HG03558 (cell line): ENCODE measurements around the gene LYPD5.
"Not testable (repeated sequence)": the region's sequence is repeated elsewhere in the genome, so short reads cannot be mapped to it uniquely, and the experiment has no call there.

ENCODE experiments used
- ATAC-seq: cut with Tn5 transposase; IDR thresholded peaks from one replicate; pipeline ENCODE4 v1.9.1; 2021; ENCODE audit warnings: moderate number of reproducible peaks; ENCODE audit not compliant: unreplicated experiment; ENCODE audit errors: extremely low read depth

The LYPD5 gene

DNA sequence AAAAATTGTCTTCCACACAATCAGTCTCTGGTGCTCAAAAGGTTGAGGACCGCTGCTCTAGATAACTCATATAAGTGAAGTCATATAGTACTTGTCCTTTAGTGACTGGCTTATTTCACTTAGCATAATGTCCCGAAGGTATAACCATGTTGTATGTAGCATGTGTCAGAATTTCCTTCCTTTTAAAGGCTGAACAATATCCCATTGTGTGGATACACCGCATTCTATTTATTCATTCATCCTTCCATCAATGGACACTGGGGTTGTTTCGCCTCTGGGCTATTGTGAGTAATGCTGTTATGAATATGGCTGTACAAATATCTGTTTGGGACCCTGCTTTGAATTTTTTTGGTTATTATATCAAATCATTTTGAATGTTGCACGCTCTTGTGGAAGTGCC is 4.6 kb upstream of the LYPD5 start:
- ATAC-seq, result no peak

DNA sequence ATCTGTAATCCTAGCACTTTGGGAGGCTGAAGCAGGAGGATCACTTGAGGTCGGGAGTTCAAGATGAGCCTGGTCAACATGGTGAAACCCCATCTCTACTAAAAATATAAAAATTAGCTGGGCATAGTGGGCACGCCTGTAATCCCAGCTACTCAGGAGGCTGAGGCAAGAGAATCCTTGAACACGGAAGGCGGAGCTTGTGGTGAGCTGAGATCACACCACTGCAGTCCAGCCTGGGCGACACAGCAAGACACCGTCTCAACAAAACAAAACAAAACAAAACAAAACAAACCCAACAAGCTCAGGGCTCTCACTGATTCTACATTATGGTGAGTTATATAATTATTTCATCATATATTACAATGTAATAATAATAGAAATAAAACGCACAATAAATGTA is 4.2 kb upstream of the LYPD5 start:
- not testable (repeated sequence) for ATAC-seq

DNA sequence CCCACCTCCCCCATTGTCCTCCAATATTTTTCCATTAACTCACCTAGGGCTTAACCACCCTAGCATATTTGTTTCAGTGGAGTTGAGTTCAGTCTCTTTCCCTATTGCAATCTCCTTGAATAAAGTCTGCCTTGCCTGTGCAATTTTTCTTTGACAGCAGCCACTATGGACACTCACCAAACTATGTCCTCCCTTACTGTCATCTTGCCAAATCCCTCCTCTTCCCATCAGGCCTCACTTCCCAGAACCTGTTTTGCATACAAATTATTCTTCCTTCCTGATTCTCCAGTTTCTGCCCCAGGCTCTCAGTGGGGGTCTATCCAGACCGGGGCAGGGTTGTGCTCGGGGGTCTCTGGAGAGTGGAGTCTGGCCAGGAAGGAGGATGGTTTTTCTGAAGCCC is 2.2 kb upstream of the LYPD5 start:
- no peak for ATAC-seq

DNA sequence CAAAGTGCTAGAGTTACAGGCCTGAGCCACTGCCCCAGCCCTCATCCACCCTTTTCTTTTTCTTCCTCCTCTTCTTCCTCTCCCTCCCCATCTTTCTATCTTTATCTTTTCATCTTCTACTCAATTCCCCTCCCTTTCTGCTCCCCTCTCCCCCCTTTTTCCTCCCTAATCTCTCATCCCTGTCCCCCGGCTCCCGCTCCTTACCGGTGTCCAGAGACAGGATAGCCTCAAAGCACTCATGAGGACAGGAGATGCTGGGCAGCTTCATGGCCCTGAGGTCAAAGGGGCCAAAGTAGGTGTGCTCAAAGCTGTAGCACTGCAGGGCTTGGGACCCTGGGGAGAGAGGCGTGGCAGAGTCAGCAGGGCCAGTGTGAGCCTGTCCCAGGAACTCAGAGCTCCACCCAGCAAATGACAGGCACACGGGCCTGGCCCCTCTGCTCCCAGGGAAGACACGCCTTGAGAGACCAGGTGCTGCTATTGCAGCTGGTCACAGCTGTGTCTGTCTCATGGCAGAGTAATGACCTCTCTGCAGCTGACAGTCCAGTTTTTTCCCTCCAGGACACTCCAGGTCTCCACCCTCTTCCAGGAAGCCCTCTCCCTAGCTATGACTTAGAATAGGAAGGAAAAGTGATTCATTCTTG is 2.6 kb downstream of the LYPD5 start:
- ATAC-seq, result no peak

DNA sequence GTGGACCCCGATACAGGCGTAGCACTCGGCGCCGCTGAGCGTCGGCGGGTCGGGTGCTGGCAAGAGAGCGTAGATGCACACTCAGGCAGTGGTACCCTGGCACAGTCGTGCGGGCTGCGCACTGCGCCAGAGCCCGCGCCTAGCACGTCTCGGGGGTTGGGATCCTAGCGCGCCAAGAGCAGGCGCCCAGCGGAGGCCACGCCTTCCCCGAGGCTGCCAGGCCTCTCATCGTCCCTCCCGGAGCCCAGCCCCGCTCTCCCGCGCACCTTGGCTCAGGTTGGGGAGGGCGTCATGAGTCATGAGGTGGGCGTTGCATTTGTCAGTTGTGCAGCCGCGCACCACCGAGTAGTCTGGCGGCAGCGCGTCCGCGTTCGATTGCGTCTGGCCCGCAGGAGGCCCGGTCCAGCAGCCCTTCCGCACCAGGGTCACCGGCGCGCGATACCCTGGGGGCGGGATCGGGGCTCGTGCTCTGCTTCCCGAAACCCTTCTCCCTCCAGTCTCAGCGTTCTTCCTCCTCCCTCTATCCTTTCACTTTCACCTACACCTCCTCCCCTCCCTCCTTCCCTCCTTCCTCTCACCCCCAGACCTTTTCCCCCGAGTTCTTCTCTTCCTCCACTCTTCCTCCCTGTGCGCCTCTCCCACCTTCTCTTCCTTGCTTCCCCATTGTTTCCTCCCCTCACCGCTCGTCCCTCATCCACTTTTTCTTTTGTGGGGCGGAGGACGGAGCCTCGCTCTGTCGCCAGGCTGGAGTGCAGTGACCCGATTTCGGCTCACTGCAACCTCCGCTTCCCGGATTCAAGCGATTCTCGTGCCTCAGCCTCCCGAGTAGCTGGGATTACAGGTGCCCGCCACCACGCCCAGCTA is 3.5 kb downstream of the LYPD5 start:
- ATAC-seq, result no peak

DNA sequence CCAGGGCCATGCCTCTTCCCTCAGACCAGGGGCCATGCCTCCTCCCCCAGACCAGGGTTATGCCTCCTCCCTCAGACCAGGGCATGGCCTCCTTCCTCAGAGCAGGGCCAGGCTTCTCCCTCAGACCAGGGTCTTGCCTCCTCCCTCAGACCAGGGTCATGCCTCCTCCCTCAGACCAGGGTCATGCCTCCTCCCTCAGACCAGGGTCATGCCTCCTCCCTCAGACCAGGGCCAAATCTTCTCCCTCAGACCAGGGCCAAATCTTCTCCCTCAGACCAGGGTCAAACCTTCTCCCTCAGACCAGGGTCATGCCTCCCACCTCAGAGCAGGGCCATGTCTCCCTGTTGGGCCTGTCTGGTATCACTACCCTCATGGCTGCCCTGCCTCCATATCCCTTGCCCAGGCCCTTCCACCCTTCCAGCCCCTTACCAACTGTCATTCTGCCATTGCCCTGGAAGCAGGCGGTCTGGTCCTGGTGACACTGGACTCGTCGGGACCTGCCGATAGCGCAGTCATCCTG is 4.2 kb downstream of the LYPD5 start:
- no peak for ATAC-seq

DNA sequence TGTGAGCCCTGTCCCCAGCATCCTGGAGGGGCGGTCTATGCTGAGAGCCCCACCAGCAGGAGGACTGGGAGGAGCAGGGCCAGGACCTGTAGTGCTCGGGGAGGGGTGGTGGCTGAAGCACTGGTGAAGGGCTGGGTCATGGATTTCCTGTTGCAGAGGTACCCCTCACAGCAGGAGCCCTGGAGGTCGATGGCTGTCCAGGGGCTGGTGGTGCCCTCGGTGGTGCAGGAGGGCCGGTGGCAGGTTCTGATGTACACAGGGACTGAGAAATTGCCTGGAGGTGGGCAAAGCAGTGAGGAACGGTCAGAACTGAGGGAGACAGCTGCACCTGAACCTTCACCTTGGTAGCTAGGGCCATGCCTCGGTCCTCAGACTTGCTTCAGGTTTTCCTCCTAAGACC is 4.7 kb downstream of the LYPD5 start:
- ATAC-seq, result no peak

DNA sequence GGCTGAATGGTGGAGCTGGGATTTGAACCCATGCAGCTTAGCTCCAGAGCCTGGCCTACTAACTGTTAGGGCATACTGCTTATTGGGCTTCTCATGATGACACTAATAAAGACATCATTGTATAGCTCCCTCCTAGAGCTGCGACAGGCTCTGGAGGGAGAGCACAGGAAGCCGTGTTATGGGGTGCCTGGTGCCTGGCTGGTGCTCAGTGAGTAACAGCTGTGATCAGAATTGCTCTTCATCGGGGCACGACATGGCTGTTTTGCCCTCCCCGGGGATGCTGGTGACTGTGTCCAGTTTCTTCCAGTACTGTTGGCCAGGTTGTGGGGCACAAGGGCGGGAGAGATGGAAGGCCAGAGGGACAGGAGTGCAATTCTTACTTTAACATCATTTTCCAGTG is 5.1 kb downstream of the LYPD5 start:
- no peak for ATAC-seq

DNA sequence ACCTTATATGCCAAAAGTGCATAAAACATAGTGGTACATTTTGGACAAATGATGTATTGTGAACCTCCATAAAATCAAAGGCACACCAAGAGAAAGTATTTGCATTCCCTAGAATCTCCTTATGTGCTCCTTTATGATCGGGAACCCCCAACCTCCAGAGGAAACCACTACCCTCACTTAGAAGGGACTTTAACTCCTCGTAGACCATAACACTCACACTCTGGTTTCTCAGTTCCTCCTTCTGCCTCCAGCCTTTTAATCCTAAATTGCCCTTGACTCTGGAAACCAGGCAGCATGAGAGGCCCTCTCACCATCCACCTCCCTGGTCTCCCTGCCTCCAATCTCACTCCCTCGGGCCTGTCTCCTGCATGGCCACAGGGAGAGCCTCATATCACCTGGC is 11.7 kb downstream of the LYPD5 start:
- ATAC-seq, result no peak

DNA sequence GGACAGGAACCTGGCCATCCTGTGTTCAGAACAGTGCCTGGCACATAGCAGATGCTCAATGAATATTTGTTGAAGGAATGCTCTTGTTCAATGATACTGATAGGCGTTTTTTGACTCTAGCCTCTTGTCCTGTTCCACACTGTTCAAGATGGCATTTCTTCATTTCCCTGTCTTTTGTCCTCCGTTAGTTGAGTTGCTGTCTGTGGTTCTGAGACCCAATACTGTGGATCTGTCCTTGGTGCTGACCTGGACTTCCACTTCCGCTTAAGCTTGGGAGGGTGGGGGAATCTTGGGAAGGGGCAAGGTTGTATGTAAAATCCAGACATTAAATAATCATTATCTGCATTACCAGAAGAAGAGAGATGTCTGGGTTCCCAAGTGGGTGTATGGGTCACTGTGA is 13.2 kb downstream of the LYPD5 start:
- ATAC-seq, result no peak

DNA sequence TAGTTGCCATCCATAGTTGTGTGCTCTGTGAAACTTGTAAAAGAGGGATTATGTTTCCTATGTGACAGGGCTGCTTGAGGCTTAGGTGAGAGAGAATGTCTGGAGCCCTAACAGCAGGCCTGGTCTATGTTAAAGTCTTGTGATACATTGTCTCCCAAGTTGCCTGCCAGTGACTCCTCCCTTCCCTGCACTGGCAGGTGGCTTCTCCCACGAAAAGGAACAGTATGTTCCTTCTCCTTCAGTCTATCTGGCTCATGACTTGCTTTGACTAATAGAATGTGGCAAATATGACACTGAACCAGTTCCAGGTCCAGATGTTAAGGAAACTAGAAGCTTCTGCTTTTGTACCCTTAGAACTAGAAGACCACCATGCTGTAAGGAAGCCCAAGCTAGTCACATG is 15.6 kb downstream of the LYPD5 start:
- ATAC-seq, result no peak

DNA sequence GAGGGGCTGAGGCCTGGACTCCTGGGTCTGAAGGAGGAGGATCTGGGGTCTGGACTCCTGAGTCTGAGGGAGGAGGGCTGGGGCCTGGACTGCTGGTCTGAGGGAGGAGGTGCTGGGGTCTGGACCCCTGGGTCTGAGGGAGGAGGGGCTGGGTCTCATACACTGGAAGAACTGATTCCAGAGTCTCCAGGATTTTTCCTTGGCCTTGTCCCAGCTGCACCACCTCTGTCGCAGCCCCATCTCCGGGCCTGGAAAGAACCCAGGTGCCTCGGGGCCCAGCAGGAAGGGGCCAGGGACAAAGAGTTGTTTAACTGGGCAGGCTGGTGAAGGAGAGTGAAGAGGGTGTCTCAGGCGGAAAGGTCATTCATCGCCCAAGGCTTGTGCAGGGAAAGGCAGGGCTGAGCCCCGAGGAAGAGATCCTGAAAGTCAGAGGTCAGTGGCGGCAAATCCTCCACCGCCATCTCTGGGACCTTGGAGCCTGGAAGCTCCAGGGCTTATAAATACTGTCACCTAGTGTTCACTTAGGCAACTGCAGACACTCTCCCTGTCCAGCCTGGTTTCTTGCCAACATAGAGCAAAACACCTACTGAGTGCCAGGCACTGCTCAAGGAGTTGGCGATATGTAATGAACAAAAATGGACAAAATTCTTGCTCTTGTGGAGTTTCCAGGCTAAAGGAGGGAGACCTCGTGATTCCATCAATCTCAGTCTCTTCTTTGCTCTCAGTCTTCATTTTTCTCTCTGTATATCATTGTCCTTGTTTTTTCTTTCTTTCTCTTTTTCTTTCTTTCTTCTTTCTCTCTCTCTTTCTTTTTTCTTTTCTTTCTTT is 17.1 kb downstream of the LYPD5 start:
- no peak for ATAC-seq

DNA sequence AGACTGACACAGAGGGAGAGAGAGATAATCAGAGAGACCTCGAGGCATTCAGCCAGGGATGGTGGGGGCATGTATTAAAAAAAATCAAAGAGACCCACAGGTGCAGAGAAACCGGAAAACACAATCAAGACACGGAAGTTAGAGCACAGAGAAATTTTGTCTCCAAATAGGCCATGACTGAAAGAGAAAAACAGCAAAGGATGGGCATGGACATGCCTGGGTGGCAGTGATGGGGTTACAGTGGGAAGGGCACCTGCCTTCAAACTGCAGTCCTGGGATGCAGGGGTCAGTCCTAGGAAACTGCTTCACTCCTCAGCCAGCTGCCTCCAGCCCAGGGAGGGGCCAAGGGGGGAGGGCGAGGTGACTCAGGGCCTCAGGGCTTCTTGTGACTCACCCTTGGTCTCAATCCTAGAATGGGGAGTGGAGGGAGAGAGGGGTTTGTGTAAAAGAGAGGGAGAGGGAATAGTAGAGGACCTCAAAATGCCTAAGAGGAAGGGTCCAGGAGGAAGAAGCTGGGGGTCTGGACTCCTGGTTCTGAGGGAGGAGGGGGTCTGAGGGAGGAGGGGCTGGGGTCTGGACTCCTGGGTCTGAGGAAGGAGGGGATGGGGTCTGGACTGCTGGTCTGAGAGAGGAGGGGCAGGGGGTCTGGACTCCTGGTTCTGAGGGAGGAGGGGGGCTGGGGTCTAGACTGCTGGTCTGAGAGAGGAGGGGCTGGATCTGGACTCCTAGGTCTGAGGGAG is 17.8 kb downstream of the LYPD5 start:
- no peak for ATAC-seq

DNA sequence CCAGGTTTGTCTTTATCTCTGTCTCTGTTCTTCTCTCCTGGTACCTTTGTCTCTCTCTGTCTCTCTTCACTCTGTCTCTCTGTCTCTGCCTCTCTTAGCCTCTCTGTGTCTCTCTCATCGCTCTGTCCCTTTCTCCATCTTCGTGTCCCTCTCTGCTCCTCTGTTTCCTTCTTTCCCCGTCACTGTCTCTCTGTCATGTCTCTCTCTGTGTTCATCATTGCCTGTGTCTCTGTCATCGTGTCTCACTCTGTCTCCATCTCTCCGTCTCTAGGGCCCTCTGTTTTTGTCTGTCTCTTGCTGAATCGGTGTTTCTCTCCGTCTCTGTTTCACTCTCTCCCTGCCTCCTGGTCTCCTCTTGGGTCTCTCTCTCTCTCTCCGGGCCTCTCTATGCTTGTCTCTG is 18.6 kb downstream of the LYPD5 start:
- ATAC-seq, result no peak

DNA sequence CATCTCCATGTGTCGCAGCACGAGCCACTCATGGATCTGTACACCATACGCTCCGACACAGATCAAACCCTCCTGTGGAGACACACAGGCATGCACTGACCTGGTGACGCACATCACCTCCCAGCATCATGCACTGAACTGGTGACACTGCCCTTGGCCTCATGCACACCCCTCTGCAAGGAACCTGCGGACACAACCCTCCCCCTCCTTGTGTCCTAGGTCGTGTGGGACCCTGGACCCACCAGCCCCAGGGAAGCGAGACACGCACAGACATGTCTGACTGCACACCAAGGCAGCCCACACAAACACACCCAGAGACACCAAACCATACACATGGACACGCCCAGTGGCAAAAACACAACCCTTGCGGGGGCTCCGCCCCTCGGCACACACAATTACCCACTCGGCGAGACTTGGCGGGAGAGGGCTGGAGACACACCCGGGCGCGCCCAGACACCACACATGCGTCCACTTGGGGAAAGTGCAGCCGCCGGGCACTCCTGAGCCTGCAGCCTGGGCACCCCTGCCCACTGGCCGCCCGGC is 19.5 kb downstream of the LYPD5 start:
- ATAC-seq, result no peak

DNA sequence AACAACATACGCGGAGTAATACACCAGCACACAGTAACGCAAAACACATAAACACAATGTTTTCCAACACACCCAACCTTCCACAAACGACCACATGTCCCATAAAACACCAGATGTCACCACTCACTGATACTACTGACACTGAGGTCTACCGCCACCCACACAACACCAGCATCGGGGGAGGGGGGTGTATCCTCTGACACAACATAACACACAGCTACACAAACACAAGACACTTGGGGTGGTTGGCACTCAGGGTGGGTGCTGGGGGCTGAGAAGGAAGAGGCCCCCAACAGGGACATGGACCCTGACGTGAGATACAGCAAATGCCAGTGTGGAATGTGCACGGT is 20.0 kb downstream of the LYPD5 start:
- no peak for ATAC-seq

DNA sequence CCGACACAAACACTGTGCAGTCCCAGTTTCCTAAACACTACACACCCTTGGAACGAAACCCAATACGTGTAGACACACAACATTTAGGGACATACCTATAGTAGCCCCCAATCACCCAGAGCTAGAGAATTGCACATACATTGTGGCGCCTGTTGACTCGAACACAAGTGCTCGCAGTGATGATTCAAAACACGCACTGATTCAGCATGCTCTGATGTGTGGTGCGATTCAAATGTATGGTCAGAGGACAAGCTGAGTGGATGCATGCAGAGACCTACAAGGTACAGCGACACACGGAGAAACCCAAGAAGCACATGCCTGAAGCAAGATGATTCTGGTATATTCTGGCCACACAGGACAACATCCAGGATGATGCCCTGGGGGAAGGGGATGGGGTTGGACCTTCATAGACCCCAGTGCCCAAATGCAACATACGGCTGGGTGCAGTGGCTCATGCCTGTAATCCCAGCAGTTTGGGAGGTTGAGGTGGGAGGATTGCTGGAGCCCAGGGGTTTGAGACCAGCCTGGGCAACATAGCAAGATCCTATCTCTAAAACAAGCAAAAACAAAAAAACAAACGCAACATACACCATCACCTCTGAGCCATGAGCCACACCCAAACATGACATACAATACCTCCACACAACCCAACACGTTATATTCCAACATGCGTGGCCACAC is 20.5 kb downstream of the LYPD5 start:
- ATAC-seq, result no peak

DNA sequence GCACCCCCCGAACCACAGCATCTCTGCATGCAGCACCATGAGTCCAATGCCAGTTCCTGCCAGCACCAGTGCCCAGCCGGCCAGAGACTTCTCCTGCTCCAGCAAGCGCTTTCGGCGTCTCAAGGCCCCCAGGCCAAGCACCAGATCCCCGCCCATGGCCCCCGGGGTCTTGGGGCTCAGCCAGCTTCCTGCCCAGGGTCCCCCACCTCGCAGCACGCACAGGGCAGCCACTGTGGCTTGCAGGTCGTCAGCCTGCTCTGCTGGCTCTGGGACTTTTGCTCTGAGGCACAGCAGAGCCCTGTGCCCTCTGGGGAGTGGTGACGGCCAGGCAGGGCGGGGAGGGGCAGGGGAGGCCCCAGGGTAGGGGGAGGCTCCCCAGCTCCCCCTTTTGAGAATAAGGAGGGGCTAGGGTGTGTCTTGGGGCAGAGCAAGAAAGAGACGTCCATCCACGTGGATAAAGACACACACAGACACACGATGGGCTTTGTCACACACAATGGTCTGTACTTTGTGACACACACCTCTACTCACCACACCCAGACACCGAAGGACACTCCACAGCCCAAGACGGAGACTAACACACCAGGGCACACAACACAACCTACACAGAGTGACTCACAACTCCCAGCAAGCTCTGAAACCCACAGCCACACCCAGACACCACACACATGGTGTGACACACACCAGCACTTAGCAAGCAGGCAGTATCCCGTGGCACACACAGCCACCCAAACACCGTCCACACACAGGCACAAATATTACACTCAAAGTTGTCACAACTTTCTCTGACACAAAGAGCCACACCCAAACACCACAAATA is 21.3 kb downstream of the LYPD5 start, which contains the start of gene KCNN4:
Gene KCNN4, minus strand, starts transcription at position 268 of the 820 bp plus-strand sequence. Its CDS starts 112 bp downstream, at position 156.
- peak; percentile 33 for ATAC-seq
